Neural crest cell (in vitro differentiated cells): ENCODE data around the gene NPAS2. TPM values are rescaled to one million over a fixed set of nuclear protein-coding genes. Genes with fewer than 3 reads are reported as not detected.

Experiments
- DNase-seq: peaks from one replicate; pipeline ENCODE4 v3.0.0; 2021; ENCODE audit warnings: low read depth, mixed read lengths, low spot score
- H3K27ac Mint-ChIP-seq: one replicate; pipeline ENCODE4 v1.8.0; 2021; ENCODE audit warnings: mild to moderate bottlenecking, mixed read lengths; ENCODE audit not compliant: unreplicated experiment
- H3K27me3 Mint-ChIP-seq: 2 replicates; pipeline ENCODE4 v1.8.0; 2021; ENCODE audit warnings: low read depth, mild to moderate bottlenecking, mixed read lengths
- H3K36me3 Mint-ChIP-seq: 2 replicates; pipeline ENCODE4 v1.8.0; 2021; ENCODE audit warnings: low read depth, mild to moderate bottlenecking, mixed read lengths
- H3K4me1 Mint-ChIP-seq: 2 replicates; pipeline ENCODE4 v1.8.0; 2021; ENCODE audit warnings: mixed read lengths
- H3K4me3 Mint-ChIP-seq: one replicate; pipeline ENCODE4 v1.8.0; 2021; ENCODE audit warnings: mild to moderate bottlenecking, mixed read lengths
- H3K9me3 Mint-ChIP-seq: 2 replicates; pipeline ENCODE4 v1.8.0; 2021; ENCODE audit warnings: mixed read lengths
- total RNA-seq: library from RNA; stranded (reverse); gene quantifications from 2 replicates; pipeline ENCODE4 v1.2.1, GENCODE V29; 2021
- TF ChIP-seq, protein P1 (sequence below): fragments of 200-600 bp; sonication (generic); conservative IDR thresholded peaks from 2 replicates; pipeline ENCODE4 v1.5.0; 2021; ENCODE audit warnings: antibody characterized with exemption, mild to moderate bottlenecking

NPAS2 gene
- total RNA-seq, 1 donor from 2014 or later: 2.6 TPM

DNA sequence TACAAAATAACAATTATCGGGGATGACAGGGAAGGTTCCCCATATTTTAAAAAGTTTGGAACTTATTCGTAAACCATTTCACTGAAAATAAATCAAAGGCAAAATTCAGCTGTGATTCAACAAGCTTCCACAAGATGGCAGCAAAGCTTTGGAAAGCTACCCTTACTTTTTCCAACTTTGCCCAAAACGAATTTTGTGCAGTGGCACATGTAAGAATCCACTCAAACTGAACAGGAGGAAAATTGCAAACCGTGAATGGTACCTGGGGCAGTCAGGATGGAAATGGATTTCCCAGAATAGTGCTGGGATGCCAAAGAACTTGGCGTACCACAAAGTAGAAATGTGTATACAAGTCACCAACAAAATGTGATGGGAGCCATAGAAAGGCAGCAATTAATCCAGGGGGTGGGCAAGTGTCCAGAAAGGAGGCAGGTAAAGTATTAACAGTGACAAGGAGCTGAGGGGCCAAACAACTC, 192.8 kb downstream of the NPAS2 start:
- H3K36me3 Mint-ChIP-seq: peaks cover 33% of the 10 kb centered on the region

DNA sequence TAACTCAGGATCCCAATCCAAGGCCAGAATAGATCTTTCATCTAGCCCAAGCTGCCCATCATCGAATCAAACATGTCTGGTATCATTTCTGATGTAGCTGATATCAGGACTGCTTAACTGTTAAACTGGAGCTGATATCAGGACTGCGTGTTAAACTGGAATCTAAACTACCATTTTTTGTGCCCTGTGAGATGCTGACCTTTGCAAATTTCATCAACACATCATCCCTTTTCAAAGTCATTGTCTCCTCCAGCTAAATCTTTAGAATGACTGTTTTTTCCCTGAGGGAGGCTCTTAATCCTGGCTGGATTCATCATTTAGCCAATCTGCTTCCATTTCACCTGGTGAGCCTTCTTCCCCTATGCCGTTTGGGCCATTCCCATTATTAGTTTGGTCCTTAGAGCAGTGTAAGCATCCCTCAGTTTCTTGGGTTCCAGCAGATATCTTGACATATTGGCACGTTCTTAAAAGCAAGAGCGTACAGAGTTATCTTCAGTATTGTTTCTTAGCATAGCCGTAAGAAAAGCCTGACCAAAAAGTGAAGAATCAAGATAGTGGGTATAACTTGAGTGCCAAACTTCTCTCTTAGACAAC, 194.4 kb downstream of the NPAS2 start:
- TF ChIP-seq, protein P1, sequence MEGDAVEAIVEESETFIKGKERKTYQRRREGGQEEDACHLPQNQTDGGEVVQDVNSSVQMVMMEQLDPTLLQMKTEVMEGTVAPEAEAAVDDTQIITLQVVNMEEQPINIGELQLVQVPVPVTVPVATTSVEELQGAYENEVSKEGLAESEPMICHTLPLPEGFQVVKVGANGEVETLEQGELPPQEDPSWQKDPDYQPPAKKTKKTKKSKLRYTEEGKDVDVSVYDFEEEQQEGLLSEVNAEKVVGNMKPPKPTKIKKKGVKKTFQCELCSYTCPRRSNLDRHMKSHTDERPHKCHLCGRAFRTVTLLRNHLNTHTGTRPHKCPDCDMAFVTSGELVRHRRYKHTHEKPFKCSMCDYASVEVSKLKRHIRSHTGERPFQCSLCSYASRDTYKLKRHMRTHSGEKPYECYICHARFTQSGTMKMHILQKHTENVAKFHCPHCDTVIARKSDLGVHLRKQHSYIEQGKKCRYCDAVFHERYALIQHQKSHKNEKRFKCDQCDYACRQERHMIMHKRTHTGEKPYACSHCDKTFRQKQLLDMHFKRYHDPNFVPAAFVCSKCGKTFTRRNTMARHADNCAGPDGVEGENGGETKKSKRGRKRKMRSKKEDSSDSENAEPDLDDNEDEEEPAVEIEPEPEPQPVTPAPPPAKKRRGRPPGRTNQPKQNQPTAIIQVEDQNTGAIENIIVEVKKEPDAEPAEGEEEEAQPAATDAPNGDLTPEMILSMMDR: no peak
- Mint-ChIP-seq H3K4me1 (no peaks in the 10 kb centered on the region), H3K4me3 (no peak overlapping the region), H3K36me3 (peaks cover 27% of the 10 kb centered on the region), H3K27me3 (no peaks in the 10 kb centered on the region), H3K27ac (no peak overlapping the region), H3K9me3 (peaks cover 3% of the 10 kb centered on the region)
- DNase-seq: no peak

More for the DNA sequence above, 192.8 kb downstream of the NPAS2 start:
- Mint-ChIP-seq H3K4me3 (no peak overlapping the region), H3K27ac (no peak overlapping the region), H3K27me3 (no peaks in the 10 kb centered on the region), H3K9me3 (peaks cover 3% of the 10 kb centered on the region), H3K4me1 (no peaks in the 10 kb centered on the region)
- TF ChIP-seq, protein P1: peak; percentile 91
- peak; percentile 54 for DNase-seq

DNA sequence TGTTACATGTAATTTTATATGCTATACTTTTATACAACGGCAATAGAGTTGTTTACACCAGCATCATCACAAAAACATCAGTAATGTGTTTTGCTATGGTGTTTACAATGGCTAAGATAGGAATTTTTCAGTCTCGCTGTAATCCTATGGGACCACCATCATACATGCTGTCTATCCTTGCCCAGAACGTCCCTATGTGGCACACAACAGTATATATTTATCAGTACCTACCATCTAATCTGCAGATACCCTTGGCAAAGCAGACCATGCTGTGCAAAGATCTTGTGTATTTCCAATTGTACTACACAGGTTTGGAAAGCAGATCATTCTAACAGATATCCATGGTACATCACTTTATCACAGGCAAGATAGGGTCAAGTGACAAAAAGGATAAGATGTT, 197.4 kb downstream of the NPAS2 start:
- H3K4me3 Mint-ChIP-seq: no peak overlapping the region
- TF ChIP-seq, protein P1: no peak
- peaks cover 3% of the 10 kb centered on the region for H3K9me3 Mint-ChIP-seq
- H3K4me1 Mint-ChIP-seq: no peaks in the 10 kb centered on the region
- H3K27me3 Mint-ChIP-seq: no peaks in the 10 kb centered on the region
- DNase-seq: no peak
- H3K36me3 Mint-ChIP-seq: peaks cover 36% of the 10 kb centered on the region
- no peak overlapping the region for H3K27ac Mint-ChIP-seq

DNA sequence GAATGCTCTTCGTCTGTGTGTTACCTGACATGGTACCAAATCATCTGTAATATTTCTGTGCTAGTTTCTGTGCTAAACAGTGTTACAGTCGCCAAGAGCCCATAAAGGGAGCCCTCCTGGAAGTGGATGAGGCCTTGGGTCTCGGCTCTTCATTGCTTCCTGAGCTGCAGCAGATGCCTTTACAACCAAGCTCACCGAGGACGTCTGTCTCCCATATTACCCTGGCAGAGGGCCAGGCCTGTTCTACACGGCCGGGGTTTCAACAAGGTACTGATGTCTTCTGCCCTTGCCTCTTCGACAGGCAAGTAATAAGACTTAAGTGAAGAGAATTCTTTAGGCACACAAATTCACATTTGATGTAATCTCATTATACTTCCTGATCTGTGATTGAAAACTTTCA, 199.0 kb downstream of the NPAS2 start:
- H3K27me3 Mint-ChIP-seq: no peaks in the 10 kb centered on the region
- no peak for DNase-seq
- H3K4me3 Mint-ChIP-seq: no peak overlapping the region
- no peaks in the 10 kb centered on the region for H3K4me1 Mint-ChIP-seq
- H3K9me3 Mint-ChIP-seq: peaks cover 3% of the 10 kb centered on the region
- TF ChIP-seq, protein P1: no peak
- H3K36me3 Mint-ChIP-seq: peaks cover 34% of the 10 kb centered on the region
- H3K27ac Mint-ChIP-seq: no peak overlapping the region

DNA sequence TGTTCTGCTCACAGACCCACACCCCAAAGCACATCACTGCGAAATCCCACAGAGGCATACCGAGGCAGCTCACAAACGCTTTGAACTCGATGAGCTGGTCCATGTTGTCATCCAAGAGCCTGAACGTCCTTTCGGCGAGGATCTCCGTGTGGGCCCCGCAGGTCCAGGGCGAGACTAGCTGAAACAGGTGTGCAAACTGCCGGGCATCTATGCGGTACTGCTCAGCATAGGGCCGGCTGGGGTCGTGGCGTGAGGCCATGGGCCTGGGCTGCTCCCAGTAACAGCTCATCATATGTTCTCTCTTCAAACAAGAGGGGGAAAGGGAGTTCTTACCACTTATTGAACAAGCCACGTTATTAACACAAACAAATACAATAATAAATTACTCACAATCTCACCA, 202.3 kb downstream of the NPAS2 start:
- Mint-ChIP-seq H3K9me3 (no peaks in the 10 kb centered on the region), H3K36me3 (peaks cover 28% of the 10 kb centered on the region), H3K27me3 (no peaks in the 10 kb centered on the region), H3K27ac (no peak overlapping the region), H3K4me3 (no peak overlapping the region), H3K4me1 (peaks cover 19% of the 10 kb centered on the region)
- no peak for DNase-seq
- TF ChIP-seq, protein P1: no peak
